ENCODE measurements around the gene DOCK6.

DNA sequence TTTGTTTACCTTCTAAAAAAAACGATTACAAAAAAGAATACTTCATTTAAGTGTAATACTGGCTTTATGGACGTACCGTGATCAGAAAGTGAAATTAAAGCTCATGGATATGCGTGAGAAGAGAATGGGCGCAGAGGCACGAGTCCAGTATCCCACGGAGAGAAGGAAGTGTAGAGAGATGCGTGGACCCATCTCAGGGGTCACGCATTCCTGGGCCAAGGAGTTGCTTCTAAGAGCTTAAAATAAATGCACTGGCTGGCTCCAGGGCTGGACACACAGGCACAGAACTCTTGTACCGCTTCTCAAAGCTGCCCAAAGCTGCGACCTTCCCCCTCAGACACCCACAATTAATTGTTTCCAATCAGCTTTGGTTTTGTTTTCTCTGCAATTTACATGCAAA, 98.0 kb downstream of the DOCK6 start:
- TF ChIP-seq RARB (CRISPR knock-in tag; IDR thresholded peaks at IDR 0.05) (no peak), TCF4 (CRISPR knock-in tag; IDR thresholded peaks at IDR 0.05; ENCODE audit: borderline replicate concordance) (no peak), ESRRG (CRISPR knock-in tag; IDR thresholded peaks at IDR 0.05) (no peak), BACH2 (CRISPR knock-in tag; IDR thresholded peaks at IDR 0.05; ENCODE audit: borderline replicate concordance) (no peak), ZFP30 (CRISPR knock-in tag; IDR thresholded peaks at IDR 0.05) (no peak), PPARA (CRISPR knock-in tag; IDR thresholded peaks at IDR 0.05; ENCODE audit: borderline replicate concordance) (no peak), ZNF565 (CRISPR knock-in tag; conservative IDR thresholded peaks at IDR 0.05; ENCODE audit: low read depth) (no peak), TOX (CRISPR knock-in tag; IDR thresholded peaks at IDR 0.05; ENCODE audit: borderline replicate concordance) (no peak), ARNTL (CRISPR knock-in tag; IDR thresholded peaks at IDR 0.05; ENCODE audit: borderline replicate concordance, low read depth) (no peak)
- TF ChIP-seq, protein P1, sequence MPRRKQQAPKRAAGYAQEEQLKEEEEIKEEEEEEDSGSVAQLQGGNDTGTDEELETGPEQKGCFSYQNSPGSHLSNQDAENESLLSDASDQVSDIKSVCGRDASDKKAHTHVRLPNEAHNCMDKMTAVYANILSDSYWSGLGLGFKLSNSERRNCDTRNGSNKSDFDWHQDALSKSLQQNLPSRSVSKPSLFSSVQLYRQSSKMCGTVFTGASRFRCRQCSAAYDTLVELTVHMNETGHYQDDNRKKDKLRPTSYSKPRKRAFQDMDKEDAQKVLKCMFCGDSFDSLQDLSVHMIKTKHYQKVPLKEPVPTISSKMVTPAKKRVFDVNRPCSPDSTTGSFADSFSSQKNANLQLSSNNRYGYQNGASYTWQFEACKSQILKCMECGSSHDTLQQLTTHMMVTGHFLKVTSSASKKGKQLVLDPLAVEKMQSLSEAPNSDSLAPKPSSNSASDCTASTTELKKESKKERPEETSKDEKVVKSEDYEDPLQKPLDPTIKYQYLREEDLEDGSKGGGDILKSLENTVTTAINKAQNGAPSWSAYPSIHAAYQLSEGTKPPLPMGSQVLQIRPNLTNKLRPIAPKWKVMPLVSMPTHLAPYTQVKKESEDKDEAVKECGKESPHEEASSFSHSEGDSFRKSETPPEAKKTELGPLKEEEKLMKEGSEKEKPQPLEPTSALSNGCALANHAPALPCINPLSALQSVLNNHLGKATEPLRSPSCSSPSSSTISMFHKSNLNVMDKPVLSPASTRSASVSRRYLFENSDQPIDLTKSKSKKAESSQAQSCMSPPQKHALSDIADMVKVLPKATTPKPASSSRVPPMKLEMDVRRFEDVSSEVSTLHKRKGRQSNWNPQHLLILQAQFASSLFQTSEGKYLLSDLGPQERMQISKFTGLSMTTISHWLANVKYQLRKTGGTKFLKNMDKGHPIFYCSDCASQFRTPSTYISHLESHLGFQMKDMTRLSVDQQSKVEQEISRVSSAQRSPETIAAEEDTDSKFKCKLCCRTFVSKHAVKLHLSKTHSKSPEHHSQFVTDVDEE (CRISPR knock-in tag; IDR thresholded peaks at IDR 0.05) = no peak
- TF ChIP-seq, protein P2, sequence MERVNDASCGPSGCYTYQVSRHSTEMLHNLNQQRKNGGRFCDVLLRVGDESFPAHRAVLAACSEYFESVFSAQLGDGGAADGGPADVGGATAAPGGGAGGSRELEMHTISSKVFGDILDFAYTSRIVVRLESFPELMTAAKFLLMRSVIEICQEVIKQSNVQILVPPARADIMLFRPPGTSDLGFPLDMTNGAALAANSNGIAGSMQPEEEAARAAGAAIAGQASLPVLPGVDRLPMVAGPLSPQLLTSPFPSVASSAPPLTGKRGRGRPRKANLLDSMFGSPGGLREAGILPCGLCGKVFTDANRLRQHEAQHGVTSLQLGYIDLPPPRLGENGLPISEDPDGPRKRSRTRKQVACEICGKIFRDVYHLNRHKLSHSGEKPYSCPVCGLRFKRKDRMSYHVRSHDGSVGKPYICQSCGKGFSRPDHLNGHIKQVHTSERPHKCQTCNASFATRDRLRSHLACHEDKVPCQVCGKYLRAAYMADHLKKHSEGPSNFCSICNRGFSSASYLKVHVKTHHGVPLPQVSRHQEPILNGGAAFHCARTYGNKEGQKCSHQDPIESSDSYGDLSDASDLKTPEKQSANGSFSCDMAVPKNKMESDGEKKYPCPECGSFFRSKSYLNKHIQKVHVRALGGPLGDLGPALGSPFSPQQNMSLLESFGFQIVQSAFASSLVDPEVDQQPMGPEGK (CRISPR knock-in tag; IDR thresholded peaks at IDR 0.05; ENCODE audit: borderline replicate concordance) = no peak
- TF ChIP-seq, protein P3, sequence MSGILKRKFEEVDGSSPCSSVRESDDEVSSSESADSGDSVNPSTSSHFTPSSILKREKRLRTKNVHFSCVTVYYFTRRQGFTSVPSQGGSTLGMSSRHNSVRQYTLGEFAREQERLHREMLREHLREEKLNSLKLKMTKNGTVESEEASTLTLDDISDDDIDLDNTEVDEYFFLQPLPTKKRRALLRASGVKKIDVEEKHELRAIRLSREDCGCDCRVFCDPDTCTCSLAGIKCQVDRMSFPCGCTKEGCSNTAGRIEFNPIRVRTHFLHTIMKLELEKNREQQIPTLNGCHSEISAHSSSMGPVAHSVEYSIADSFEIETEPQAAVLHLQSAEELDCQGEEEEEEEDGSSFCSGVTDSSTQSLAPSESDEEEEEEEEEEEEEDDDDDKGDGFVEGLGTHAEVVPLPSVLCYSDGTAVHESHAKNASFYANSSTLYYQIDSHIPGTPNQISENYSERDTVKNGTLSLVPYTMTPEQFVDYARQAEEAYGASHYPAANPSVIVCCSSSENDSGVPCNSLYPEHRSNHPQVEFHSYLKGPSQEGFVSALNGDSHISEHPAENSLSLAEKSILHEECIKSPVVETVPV (CRISPR knock-in tag; IDR thresholded peaks at IDR 0.05) = no peak
- TF ChIP-seq, protein P4, sequence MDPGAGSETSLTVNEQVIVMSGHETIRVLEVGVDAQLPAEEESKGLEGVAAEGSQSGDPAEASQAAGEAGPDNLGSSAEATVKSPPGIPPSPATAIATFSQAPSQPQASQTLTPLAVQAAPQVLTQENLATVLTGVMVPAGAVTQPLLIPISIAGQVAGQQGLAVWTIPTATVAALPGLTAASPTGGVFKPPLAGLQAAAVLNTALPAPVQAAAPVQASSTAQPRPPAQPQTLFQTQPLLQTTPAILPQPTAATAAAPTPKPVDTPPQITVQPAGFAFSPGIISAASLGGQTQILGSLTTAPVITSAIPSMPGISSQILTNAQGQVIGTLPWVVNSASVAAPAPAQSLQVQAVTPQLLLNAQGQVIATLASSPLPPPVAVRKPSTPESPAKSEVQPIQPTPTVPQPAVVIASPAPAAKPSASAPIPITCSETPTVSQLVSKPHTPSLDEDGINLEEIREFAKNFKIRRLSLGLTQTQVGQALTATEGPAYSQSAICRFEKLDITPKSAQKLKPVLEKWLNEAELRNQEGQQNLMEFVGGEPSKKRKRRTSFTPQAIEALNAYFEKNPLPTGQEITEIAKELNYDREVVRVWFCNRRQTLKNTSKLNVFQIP (CRISPR knock-in tag; IDR thresholded peaks at IDR 0.05; ENCODE audit: borderline replicate concordance, low read depth) = no peak
- TF ChIP-seq, protein P5, sequence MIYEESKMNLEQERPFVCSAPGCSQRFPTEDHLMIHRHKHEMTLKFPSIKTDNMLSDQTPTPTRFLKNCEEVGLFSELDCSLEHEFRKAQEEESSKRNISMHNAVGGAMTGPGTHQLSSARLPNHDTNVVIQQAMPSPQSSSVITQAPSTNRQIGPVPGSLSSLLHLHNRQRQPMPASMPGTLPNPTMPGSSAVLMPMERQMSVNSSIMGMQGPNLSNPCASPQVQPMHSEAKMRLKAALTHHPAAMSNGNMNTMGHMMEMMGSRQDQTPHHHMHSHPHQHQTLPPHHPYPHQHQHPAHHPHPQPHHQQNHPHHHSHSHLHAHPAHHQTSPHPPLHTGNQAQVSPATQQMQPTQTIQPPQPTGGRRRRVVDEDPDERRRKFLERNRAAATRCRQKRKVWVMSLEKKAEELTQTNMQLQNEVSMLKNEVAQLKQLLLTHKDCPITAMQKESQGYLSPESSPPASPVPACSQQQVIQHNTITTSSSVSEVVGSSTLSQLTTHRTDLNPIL (CRISPR knock-in tag; IDR thresholded peaks at IDR 0.05; ENCODE audit: low read depth) = no peak

Data from SK-N-SH treated with all-trans-retinoic acid at 6 μM for 48 hours (cell line).